ENCODE data around the gene XXYLT1. TPM values are rescaled to one million over a fixed set of nuclear protein-coding genes. Genes with fewer than 3 reads are reported as not detected.

Gene XXYLT1
- total and polyA plus RNA-seq, 3 experiments from 2014 or later = 7.9 to 10.5 (median 8.3) TPM

- Mint-ChIP-seq H3K9me3 (no peaks in the 10 kb centered on the region), H3K36me3 (peaks cover 0 to 2% (median 0%) of the 10 kb centered on the region in 3 donors), H3K27ac (no peak overlapping the region), H3K4me3 (no peak overlapping the region), H3K27me3 (no peaks in the 10 kb centered on the region), H3K4me1 (peaks cover 5 to 7% (median 5%) of the 10 kb centered on the region in 3 donors)
- H3K36me3 ChIP-seq (ENCODE audit: insufficient read depth, low read length) = no peaks in the 10 kb centered on the region
- H3K27me3 ChIP-seq (ENCODE audit: insufficient read depth, low read length, poor library complexity, severe bottlenecking) = no peaks in the 10 kb centered on the region
- no peak overlapping the region for H3K4me3 ChIP-seq (ENCODE audit: low read length)
- no peak overlapping the region for H3K27ac ChIP-seq (ENCODE audit: low read depth, low read length)
- ChIA-PET CTCF (no interaction called here), POLR2A (no interaction called here)
- peak in 1 of 5 donors; percentile 26 for DNase-seq
- no peaks in the 10 kb centered on the region for H3K9me3 ChIP-seq (ENCODE audit: low read length)
- H3K4me1 ChIP-seq (ENCODE audit: insufficient read depth, low read length) = no peaks in the 10 kb centered on the region
These were observed 168.1 kb downstream of the XXYLT1 start for GRCh38 chr3:195102609-195103467.

GRCh38 chr3:195101927-195102608, 168.9 kb downstream of the XXYLT1 start:
- DNase-seq = no peak
- Histone ChIP-seq H3K27me3 (ENCODE audit: insufficient read depth, low read length, poor library complexity, severe bottlenecking) (no peaks in the 10 kb centered on the region), H3K9me3 (ENCODE audit: low read length) (no peaks in the 10 kb centered on the region), H3K4me3 (ENCODE audit: low read length) (no peak overlapping the region), H3K4me1 (ENCODE audit: insufficient read depth, low read length) (no peaks in the 10 kb centered on the region), H3K27ac (ENCODE audit: low read depth, low read length) (no peak overlapping the region), H3K36me3 (ENCODE audit: insufficient read depth, low read length) (no peaks in the 10 kb centered on the region)
- H3K27ac Mint-ChIP-seq = no peak overlapping the region
- ChIA-PET POLR2A (no interaction called here), CTCF (interaction anchor here (1.3 kb wide), 1 partner anchor 420 kb away, joined by 3 read pairs; no protein-coding TSS in a partner anchor)
- peaks cover 3 to 7% (median 5%) of the 10 kb centered on the region in 3 donors for H3K4me1 Mint-ChIP-seq
- H3K4me3 Mint-ChIP-seq = no peak overlapping the region
- H3K27me3 Mint-ChIP-seq = no peaks in the 10 kb centered on the region
- H3K36me3 Mint-ChIP-seq = peaks cover 0 to 2% (median 0%) of the 10 kb centered on the region in 3 donors
- H3K9me3 Mint-ChIP-seq = no peaks in the 10 kb centered on the region

GRCh38 chr3:195101001-195101583, 169.9 kb downstream of the XXYLT1 start:
- H3K4me1 Mint-ChIP-seq = peaks cover under 1 to 3% (median 1%) of the 10 kb centered on the region in 3 donors
- H3K27me3 Mint-ChIP-seq = no peaks in the 10 kb centered on the region
- Histone ChIP-seq H3K9me3 (ENCODE audit: low read length) (no peaks in the 10 kb centered on the region), H3K4me1 (ENCODE audit: insufficient read depth, low read length) (no peaks in the 10 kb centered on the region), H3K4me3 (ENCODE audit: low read length) (no peak overlapping the region), H3K27ac (ENCODE audit: low read depth, low read length) (no peak overlapping the region), H3K27me3 (ENCODE audit: insufficient read depth, low read length, poor library complexity, severe bottlenecking) (no peaks in the 10 kb centered on the region), H3K36me3 (ENCODE audit: insufficient read depth, low read length) (no peaks in the 10 kb centered on the region)
- no peak for DNase-seq
- ChIA-PET POLR2A (no interaction called here), CTCF (interaction anchor here (1.3 kb wide), 1 partner anchor 419 kb away, joined by 3 read pairs; no protein-coding TSS in a partner anchor)
- H3K36me3 Mint-ChIP-seq = peaks cover 0 to 2% (median 0%) of the 10 kb centered on the region in 3 donors
- H3K4me3 Mint-ChIP-seq = no peak overlapping the region
- no peaks in the 10 kb centered on the region for H3K9me3 Mint-ChIP-seq
- peak overlapping the region in 1 of 8 donors; percentile 25 for H3K27ac Mint-ChIP-seq

- peak overlapping the region in 2 of 8 donors; percentile 25 to 33 for H3K27ac Mint-ChIP-seq
- POLR2A ChIA-PET = no interaction called here
- H3K4me3 Mint-ChIP-seq = no peak overlapping the region
- no peak overlapping the region for H3K27ac ChIP-seq (ENCODE audit: low read depth, low read length)
- no peak overlapping the region for H3K4me3 ChIP-seq (ENCODE audit: low read length)
- DNase-seq = no peak
- CTCF ChIA-PET = interaction anchor here (0.9 to 1.7 kb wide), 3 partner anchors 418 to 427 kb away, joined by 3 to 6 read pairs (median 3); no protein-coding TSS in a partner anchor
- H3K36me3 ChIP-seq (ENCODE audit: insufficient read depth, low read length) = no peaks in the 10 kb centered on the region
- H3K36me3 Mint-ChIP-seq = peaks cover 0 to 2% (median 0%) of the 10 kb centered on the region in 3 donors
- no peaks in the 10 kb centered on the region for H3K9me3 ChIP-seq (ENCODE audit: low read length)
- no peaks in the 10 kb centered on the region for H3K4me1 ChIP-seq (ENCODE audit: insufficient read depth, low read length)
- no peaks in the 10 kb centered on the region for H3K27me3 ChIP-seq (ENCODE audit: insufficient read depth, low read length, poor library complexity, severe bottlenecking)
- H3K4me1 Mint-ChIP-seq = no peaks in the 10 kb centered on the region
- H3K27me3 Mint-ChIP-seq = no peaks in the 10 kb centered on the region
- no peaks in the 10 kb centered on the region for H3K9me3 Mint-ChIP-seq
These were observed 170.8 kb downstream of the XXYLT1 start for GRCh38 chr3:195099951-195100785.

GRCh38 chr3:195098741-195099525, 172.0 kb downstream of the XXYLT1 start:
- no peak for DNase-seq
- Histone ChIP-seq H3K4me1 (ENCODE audit: insufficient read depth, low read length) (no peaks in the 10 kb centered on the region), H3K36me3 (ENCODE audit: insufficient read depth, low read length) (no peaks in the 10 kb centered on the region), H3K27me3 (ENCODE audit: insufficient read depth, low read length, poor library complexity, severe bottlenecking) (no peaks in the 10 kb centered on the region), H3K4me3 (ENCODE audit: low read length) (no peak overlapping the region), H3K9me3 (ENCODE audit: low read length) (no peaks in the 10 kb centered on the region), H3K27ac (ENCODE audit: low read depth, low read length) (no peak overlapping the region)
- Mint-ChIP-seq H3K27me3 (no peaks in the 10 kb centered on the region), H3K4me3 (no peak overlapping the region), H3K36me3 (peaks cover 0 to 1% (median 0%) of the 10 kb centered on the region in 3 donors), H3K4me1 (no peaks in the 10 kb centered on the region), H3K9me3 (peaks cover 0 to under 1% (median 0%) of the 10 kb centered on the region in 5 donors), H3K27ac (no peak overlapping the region)
- ChIA-PET POLR2A (no interaction called here), CTCF (interaction anchor here (0.9 to 1.7 kb wide), 2 partner anchors 416 to 426 kb away, joined by 3 to 6 read pairs; no protein-coding TSS in a partner anchor)

GRCh38 chr3:195097331-195098255, 173.4 kb downstream of the XXYLT1 start:
- H3K27me3 ChIP-seq (ENCODE audit: insufficient read depth, low read length, poor library complexity, severe bottlenecking) = no peaks in the 10 kb centered on the region
- H3K36me3 Mint-ChIP-seq = no peaks in the 10 kb centered on the region
- no peaks in the 10 kb centered on the region for H3K9me3 ChIP-seq (ENCODE audit: low read length)
- H3K4me3 ChIP-seq (ENCODE audit: low read length) = no peak overlapping the region
- no peak overlapping the region for H3K27ac Mint-ChIP-seq
- H3K4me1 ChIP-seq (ENCODE audit: insufficient read depth, low read length) = no peaks in the 10 kb centered on the region
- peaks cover 0 to 1% (median 0%) of the 10 kb centered on the region in 5 donors for H3K9me3 Mint-ChIP-seq
- no peaks in the 10 kb centered on the region for H3K4me1 Mint-ChIP-seq
- H3K27me3 Mint-ChIP-seq = no peaks in the 10 kb centered on the region
- no peak overlapping the region for H3K4me3 Mint-ChIP-seq
- DNase-seq = no peak
- ChIA-PET POLR2A (no interaction called here), CTCF (interaction anchor here (2.6 kb wide), 1 partner anchor 9 kb away, joined by 7 read pairs; no protein-coding TSS in a partner anchor)
- no peaks in the 10 kb centered on the region for H3K36me3 ChIP-seq (ENCODE audit: insufficient read depth, low read length)
- H3K27ac ChIP-seq (ENCODE audit: low read depth, low read length) = no peak overlapping the region
